Stimulated activated CD4-positive, alpha-beta T cell treated with anti-CD3 and anti-CD28 coated beads, Interleukin-1b, Interleukin-23, amount 100 ng/mL, for 48 hours (primary cell): ENCODE measurements around the gene POU4F2.

ENCODE experiments used
- DNase-seq: peaks from one replicate; pipeline ENCODE4 v3.0.0-alpha.2; 2020

POU4F2 gene

DNA sequence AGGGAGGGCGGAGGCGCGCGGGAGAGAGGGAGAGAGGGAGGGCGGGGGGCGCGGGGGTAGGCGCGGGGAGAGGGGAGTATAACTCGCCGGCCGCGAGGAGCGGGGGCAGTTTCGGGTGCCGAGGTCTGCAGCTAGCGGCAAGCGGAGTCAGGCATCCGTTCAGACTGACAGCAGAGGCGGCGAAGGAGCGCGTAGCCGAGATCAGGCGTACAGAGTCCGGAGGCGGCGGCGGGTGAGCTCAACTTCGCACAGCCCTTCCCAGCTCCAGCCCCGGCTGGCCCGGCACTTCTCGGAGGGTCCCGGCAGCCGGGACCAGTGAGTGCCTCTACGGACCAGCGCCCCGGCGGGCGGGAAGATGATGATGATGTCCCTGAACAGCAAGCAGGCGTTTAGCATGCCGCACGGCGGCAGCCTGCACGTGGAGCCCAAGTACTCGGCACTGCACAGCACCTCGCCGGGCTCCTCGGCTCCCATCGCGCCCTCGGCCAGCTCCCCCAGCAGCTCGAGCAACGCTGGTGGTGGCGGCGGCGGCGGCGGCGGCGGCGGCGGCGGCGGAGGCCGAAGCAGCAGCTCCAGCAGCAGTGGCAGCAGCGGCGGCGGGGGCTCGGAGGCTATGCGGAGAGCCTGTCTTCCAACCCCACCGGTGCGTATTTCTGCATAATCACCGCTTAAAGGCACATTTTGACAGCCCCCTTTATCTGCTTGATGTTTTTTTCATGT is at the start of gene POU4F2:
TSS of gene POU4F2 (plus strand) at position 108 of the 720 bp plus-strand sequence. CDS start at position 356, 248 bp downstream.
- peak; percentile 14 for DNase-seq

DNA sequence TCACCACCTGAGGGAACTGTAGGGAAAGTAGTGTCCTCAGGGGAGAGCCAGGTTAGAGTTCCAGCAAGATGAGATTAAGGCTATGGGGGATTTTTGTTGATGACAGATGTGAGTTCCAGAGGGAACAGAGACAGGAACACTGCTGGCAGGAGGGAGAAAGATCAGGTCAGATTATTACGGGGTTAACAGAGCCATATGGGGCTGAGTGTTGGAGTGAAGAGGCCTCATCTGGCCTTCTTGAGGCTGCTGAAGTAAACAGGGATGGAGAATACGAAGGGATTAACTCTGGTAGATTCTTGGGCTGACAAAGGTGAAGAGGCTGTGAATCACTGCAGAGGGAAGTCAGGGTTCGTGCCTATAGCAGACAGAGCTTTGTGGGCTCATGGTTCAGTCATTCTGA is 47.9 kb upstream of the POU4F2 start:
- DNase-seq, result no peak

DNA sequence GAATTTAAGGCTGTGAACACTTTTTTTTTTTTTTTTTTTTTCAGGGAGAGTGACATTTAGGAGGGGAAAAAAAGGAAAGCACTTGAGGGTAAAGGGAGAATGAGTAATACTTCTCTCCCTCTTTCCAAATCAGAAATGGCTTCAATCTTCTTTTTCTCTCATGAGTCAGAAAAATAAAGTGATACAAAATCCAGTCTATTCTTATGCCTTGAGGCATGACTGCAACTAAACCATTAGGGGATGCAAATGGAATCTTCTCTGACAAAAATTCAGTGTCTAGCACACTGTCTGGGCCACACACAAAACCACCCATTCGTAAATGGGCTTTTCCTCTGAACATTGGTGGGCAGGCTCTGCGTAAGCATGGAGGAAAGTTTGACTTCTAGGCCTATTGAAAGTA is 46.7 kb upstream of the POU4F2 start:
- DNase-seq, result no peak

DNA sequence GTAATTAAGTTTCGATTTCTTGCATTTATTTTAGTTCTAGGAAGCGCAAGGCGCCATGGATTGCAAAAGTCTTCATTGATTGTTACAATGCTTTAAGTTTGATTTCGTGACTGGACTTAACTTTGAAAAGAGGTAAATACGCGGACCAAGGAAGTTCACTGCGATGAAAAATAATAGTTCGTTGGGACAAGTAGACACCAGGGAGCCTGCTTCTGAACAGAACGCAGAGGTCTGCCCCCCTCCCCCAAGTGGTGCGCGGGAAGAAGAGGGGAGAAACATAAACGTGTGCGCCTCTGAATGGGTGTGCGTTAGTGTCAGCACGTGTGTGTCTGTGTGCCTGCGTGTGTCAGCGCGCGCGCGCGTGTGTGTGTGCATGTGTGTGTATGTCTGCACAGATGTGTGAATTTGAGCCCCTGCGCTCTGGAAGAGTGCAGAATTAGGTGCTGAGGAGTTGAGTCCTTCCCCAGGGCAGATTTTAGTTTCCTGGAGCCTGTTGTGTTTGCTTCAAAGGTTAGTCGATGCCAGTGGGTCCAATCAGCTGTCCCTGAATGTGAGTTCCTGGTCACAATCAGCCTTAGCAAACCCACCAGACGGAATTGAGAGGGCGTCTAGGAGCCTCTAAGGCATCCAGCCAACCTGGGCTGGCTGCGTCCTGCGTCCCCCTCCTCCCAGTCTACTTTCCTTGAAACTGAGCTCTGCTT is 5.8 kb upstream of the POU4F2 start:
- DNase-seq, result no peak

DNA sequence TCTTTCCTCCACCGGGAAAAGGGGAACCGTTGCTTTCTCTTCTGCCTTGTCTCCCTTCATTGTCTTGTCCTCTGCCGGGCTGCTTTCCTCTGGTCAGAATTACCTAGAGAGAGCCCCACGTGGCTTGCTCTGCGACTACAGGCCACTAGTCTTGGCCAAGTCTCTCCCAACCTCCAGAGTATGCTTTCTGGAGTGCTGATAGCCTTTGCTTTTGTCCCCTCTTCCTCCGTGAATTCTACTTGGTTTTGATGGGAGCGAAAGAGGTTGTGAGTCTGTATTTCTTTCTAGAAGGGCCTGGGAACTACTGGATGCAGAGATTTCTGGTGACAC is 5.3 kb upstream of the POU4F2 start:
- no peak for DNase-seq

DNA sequence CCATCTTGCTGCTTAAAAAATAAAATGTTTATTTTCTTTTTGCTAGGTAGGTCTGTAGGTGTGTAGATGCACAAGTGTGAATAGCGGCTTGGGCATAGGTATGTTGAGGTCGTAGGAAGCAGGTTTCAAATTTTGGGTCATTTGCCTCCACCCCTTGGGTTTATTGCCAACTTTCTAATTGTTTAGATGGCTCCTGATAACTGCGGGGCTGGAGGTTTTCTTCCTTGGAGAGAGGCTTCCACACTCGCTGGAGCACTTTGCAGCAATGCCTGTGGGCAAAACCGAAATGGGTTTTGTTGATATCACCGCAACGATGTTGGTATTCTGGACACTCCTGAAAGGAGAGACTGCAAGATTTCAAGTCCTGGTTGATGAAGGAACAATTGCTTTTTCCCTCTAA is 3.9 kb upstream of the POU4F2 start:
- DNase-seq, result no peak

DNA sequence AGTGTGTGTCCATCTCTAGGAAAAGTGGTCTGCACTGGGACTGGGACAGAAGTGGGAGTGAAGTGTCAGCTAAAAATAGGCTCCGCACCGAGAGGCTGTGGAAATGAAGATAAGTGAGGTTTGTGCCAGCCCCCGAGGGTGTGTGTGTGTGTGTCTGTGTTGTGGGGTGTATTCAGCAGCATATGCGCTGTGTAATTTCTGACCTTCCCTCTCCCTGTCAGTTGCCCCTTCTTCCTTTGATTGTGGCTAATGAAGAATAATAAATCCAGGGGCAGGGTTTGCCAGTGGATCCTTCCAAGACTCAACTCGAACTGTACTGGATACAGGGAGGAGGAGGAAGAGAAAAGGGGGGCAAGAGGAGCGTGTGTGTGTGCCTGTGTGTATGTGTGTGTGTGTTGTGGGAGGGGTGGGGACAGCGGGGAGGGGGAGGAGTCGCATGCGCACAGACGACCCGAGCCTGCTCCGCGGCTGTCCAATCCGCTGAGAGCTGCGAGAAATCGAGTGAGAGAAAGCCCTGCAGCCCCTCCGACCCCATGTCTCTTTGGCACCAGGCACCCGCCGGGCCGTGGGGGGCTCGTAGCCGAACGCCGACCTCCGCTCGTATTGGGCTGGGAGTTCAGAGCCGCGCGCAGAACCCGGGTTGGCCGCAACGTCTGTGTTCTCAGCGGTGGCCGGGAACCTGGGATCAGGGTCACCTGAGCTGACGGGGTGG is 916 bp upstream of the POU4F2 start:
- DNase-seq, result no peak

- DNase-seq, result no peak
These were observed 334 bp upstream of the POU4F2 start for GRCh38 chr4:146638333-146638785.

DNA sequence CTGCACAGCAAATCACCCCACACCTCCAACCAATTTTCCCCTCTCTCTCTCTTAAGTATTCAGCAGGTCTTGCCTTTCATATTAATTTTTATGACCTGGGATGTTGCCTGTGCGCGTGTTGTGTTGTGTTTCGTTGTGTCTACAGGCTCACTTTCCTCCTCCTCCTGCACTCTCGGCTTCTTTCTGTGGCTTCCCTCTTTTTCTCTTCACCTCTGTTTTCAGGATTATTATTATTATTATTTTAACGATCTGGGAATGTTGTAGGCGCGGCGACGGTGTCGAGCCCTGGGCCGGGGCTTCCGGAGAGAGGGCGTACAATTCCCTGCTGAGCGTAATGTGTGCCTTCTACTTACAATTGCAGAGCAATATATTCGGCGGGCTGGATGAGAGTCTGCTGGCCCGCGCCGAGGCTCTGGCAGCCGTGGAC is 826 bp downstream of the POU4F2 start:
- no peak for DNase-seq

GRCh38 chr4:146640021-146640464 is 1.4 kb downstream of the POU4F2 start:
- no peak for DNase-seq

- no peak for DNase-seq
These were observed 1.9 kb downstream of the POU4F2 start for GRCh38 chr4:146640465-146641061.

- DNase-seq, result no peak
These were observed 3.1 kb downstream of the POU4F2 start for GRCh38 chr4:146641762-146642161.

DNA sequence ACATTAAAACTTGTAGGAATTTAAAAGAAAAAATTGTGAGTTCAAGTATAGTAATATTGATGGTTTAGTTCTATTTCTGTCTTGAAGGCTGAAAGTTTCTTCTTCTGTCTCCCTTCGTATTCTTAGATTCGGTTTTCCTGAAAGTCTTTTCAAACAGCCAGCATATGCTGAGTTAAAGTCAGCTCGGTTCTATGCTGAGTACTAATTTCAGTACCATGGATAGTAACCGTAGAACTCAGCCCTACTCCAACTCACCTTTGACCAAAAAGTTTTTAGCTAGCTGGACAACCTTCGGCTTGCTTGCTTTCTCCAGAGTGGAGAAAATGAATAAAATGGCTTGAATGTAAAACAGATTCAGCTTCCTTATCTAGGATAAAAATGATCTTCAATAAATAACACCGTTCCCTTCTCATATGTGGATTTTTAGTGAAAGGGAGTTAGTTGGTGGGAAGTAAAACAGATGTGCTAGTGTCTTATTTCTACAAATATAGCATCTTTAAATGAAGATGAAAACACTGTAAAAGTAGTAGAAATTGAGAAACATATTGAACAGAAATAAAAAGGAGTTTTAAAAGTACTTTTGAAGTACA is 5.2 kb downstream of the POU4F2 start:
- no peak for DNase-seq

- DNase-seq, result no peak
These were observed 7.2 kb downstream of the POU4F2 start for GRCh38 chr4:146645921-146646320.

DNA sequence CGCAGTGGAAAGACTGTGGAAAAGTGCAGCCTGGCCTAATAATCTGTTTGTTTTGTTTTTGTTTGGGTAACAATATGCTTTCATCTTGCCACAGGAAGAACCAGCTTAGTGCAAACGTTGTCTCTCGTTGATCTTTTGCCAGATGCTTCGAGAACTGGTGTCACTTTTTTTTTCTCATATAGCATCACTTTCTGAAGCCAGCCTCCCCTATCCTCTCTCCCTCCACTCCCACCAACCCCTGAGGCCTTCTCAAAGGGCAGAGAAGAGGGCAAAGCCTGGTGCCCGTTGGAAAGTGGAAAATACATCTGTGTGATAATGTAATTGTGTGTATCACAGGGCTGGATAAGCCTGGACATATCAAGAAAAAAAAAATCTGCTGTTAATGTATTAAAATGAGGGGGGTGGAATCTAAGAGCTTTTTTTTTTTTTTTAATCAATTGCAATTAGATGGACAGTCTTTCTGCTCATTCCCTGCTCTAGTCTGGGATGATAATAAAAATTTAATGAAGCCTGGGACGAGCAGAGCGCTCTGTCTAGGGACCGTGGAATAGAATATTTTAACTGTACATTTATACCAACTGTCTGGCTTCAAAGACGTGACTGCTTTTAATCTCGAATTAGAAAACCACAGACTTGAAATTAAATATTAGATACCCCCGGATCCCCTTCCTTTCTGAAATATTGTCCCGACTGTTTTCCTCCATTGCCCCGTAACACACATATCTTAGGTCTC is 8.1 kb downstream of the POU4F2 start:
- no peak for DNase-seq

DNA sequence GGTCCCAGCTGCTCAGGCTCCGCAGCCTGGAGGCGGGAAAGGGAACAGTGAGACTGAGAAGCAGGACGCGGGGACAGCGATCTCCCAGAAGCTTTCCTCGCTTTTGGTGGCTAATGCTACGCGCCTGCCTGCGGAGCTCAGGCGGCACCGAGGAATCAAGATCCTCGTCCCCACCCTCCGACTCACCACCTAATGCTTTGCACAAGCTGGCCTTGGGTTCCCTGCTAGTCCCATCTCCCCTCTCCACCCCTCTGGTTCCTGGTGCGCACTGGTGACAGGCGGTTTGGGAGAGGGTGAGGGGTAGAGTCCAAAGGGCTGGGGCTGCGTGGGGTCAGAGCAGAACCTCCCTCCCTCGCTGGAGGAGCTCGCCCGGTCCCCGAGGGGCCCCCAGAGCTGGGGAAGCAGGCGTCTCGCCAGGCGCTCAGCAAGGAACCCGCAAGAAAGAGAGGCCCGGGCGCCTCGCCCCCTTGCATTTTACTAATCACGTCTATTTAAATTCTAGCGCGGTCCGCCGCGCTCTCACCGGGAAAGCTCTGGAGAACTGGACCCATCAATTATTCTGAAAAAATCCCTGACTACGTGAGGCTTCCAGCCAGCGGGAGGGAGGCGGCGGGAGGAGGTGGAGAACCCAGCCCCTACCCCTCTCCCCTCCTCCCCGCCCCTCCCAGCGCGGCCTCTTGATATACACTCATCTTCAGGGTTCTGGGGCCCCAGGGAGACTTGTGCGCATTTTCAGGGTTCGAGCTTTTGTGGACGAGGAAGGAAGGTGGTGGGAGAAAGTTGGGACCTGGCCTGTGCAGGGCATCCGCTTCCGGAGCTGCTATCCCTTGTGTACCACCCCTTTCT is 9.1 kb downstream of the POU4F2 start:
- DNase-seq, result no peak

- no peak for DNase-seq
These were observed 9.7 kb downstream of the POU4F2 start for GRCh38 chr4:146648461-146648783.

DNA sequence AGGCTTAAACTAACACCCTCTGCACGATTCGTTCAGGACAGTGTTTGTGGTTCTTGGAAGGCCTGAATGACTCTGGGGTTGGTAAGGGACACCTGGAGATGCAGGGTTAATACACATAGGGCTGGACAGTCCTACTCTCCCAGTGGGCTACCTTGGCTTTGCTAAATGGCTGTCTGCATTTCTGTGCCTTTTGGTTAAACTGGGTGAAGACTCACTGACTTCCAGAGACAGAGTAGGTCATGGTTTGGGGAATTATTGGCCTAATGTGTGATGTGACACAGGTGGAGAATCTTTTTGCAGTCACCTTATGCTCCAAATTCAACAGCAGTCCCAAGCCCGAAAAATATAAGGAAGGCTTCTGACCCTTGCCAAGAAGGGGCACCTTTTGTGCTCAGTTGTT is 10.5 kb downstream of the POU4F2 start:
- no peak for DNase-seq

DNA sequence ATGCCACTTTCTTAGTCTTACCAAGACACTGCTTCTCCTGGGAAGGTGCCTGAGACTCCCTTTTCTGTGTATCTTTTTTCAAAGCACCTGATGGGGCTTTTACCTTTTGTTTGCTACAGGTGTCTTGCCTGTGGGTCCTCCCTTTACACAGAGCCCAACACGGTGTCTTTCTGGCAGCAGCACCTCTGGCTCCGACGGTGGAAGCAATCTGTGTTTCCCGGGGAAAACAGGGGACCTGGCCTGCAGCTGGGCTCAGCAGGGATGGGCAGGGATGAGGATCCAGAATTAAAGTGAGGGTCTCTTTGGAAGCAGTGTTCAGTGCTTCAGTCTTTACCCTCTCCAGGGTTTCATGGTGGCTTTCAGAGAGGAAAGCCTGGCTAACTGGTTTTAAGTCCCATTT is 11.3 kb downstream of the POU4F2 start:
- no peak for DNase-seq

- DNase-seq, result no peak
These were observed 16.2 kb downstream of the POU4F2 start for GRCh38 chr4:146654687-146655520.

GRCh38 chr4:146655521-146655856 is 16.8 kb downstream of the POU4F2 start:
- DNase-seq, result no peak
